SH-SY5Y (cell line): ENCODE data around the gene AHRR.

ENCODE experiments used
- GATA2 ChIP-seq: IDR thresholded peaks from 2 replicates; pipeline ENCODE4 v1.6.1; 2011; ENCODE audit warnings: mild to moderate bottlenecking, low read depth, low read length
- GATA3 ChIP-seq: IDR thresholded peaks from 2 replicates; pipeline ENCODE4 v1.6.1; 2011; ENCODE audit warnings: low read depth, mild to moderate bottlenecking, low read length, moderate library complexity

Gene AHRR

DNA sequence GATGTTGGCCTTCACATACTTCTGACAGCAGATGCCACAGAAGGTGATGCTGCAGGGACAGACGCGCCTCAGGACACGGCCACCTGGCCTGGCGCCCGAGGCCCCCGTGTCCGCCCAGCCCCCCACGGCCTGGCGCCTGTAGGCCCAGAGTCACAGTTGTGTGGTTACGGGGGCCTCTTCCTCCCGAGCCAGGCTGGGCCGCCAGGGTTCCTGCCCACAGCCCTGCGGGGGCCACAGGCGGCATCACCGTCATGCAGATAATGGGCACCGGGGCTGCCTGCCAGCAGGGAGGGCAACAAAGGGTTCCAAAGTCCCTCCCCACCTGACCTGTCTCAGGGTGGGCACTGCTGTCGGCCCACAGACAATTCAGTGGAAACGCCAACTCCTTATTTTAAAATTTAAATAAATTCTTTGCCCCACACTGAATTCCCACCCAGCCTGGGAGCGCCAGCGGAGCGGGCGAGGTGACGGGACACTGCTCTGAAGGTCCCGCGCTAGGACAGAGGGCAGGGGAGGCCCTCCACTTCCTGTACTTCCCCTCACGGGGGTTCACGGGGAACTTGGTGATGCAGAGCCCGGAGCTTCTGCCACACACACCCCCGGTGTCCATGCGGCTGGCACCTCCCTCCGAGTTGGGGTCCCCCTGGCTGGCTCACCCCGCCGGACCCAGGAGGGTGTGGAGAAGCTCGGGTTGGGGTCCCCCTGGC is 162.1 kb downstream of the AHRR start:
- TF ChIP-seq GATA3 (no peak), GATA2 (no peak)

DNA sequence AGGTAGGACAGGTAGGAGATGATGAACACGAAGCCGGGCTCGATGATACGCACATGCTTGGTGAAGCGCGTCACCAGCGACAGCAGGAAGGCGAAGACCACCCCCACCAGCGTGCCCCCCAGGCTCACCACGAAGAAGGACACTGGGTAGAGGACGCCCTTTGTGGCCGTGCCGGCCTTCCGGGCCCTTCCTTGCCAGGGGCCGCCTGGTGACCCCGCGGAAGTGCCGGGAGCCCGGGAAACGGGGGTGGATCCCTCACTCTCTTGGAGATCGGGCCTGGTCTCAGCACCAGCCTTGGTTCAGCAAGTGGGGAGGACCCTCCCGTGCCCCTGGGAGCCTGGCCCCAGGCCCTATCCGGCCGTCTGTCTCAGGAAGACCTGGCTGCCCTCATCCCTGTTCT is 163.0 kb downstream of the AHRR start:
- TF ChIP-seq GATA3 (no peak), GATA2 (no peak)

DNA sequence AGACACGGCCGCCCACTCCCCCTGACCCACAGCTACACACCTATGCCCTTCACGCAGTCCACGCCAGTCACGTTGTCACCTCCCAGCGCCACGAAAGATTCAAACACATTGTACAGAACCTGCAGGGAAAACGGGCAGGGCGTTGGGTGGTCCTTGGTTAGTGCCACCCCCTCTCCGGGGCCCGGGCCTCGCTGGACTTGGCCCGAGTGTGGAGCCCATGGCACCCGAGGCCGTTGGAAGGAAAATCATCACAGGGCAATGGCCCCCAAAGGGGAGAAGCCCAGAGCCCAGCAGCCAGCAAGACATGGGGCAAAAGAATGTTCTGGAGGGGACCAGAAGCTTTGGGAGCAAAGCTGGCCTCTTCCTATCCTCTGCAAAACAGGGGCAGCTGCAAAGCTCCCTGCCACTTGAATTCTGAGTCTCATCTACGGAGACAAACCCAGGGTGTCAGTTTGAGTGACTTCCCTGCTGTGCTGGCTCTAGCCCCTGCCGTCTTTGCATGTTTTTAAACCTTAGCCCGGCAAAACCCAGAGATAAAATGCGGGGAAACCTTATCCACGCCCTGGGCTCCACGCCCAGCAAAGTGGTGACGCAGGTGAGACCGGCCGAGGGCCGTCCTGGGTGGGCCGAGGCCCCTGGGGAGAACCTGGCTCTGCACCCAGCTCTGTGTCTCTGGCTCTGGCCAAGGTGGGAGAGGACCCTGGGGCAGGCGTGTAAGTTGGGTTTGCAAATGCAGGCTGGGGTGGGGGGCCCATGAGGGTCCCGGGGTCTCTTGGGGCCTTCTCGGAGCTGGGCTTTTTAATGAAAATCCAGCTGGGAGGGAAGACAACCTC is 163.8 kb downstream of the AHRR start:
- no peak for TF ChIP-seq GATA3
- no peak for TF ChIP-seq GATA2

DNA sequence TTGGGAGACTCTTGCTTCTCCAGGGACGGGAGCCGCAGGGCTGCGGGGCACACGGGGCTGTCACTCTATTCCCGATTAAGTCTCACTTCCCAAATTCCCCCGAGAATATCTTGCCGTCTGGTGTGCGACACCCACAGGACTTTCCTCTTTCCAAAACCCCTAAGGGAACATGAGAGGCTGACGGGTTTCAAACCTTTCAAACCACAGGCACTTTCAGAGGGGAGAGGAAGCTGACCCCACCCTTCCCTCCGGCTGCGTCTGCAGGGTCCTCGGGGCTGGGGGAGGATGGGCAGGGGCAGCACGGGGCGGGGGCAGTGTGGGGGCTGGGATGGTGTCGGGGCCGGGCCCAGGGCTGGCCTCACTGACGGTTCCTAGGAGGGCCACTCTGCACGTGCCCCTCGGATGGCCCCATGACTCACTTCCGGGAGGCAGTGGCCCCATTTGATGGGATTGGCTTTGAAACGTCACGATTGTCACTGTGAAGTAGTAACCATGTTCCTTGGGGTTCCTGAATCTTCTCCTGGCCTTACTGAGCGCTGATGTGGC is 164.5 kb downstream of the AHRR start:
- TF ChIP-seq GATA3 (no peak), GATA2 (no peak)
